Natural killer cell (primary cell): ENCODE results near the gene DOCK2. TPM values are rescaled to one million over a fixed set of nuclear protein-coding genes. Genes with fewer than 3 reads are reported as not detected.
A peak's percentile ranks its signal among the peaks of the same experiment; 100 is the strongest.
"Not testable (repeated sequence)": the region's sequence is repeated elsewhere in the genome, so short reads cannot be mapped to it uniquely, and the experiment has no call there.

Experiments
- ATAC-seq, 3 donors: fragments of 150-1000 bp in 2 of 3; fragments of 200-7000 bp in 1 of 3; cut with Tn5 transposase; 1 replicate in 1 of 3; 2 replicates in 2 of 3; pipeline ENCODE4 v1.10.0; 2021; ENCODE audit warnings: mild to moderate bottlenecking in 2 of 3, moderate library complexity in 2 of 3
- DNase-seq, 2 donors: peaks; one replicate each; pipeline versions ENCODE4 v3.0.0 to v3.0.0-alpha.2; 2013 to 2021; ENCODE audit warnings: mixed read lengths in 1 of 2
- H3K27ac ChIP-seq: one replicate; pipeline ENCODE4 v1.5.1; 2013; ENCODE audit warnings: mild to moderate bottlenecking, low read length
- H3K27me3 ChIP-seq: one replicate; pipeline ENCODE4 v1.6.1; 2013; ENCODE audit warnings: low read length; ENCODE audit not compliant: control insufficient read depth, insufficient read depth
- H3K36me3 ChIP-seq: one replicate; pipeline ENCODE4 v1.6.1; 2013; ENCODE audit warnings: low read length; ENCODE audit not compliant: control insufficient read depth, insufficient read depth
- H3K4me1 ChIP-seq: one replicate; pipeline ENCODE4 v1.6.1; 2013; ENCODE audit warnings: low read length; ENCODE audit not compliant: control insufficient read depth, insufficient read depth
- H3K4me3 ChIP-seq: one replicate; pipeline ENCODE4 v1.5.1; 2013; ENCODE audit warnings: low read length
- H3K9me3 ChIP-seq: one replicate; pipeline ENCODE4 v1.6.1; 2013; ENCODE audit warnings: low read length; ENCODE audit not compliant: control insufficient read depth, insufficient read depth
- H3K27ac Mint-ChIP-seq, 2 donors: one replicate each; pipeline ENCODE4 v1.8.0; 2022; ENCODE audit warnings: mild to moderate bottlenecking in 2 of 2, mixed read lengths in 2 of 2, moderate library complexity in 1 of 2
- H3K27me3 Mint-ChIP-seq, 2 donors: one replicate each; pipeline ENCODE4 v1.8.0; 2022; ENCODE audit warnings: low read depth in 2 of 2, mixed read lengths in 2 of 2
- H3K36me3 Mint-ChIP-seq: one replicate; pipeline ENCODE4 v1.8.0; 2022; ENCODE audit warnings: mixed read lengths
- H3K4me1 Mint-ChIP-seq, 2 donors: one replicate each; pipeline ENCODE4 v1.8.0; 2022; ENCODE audit warnings: mixed read lengths in 2 of 2
- H3K4me3 Mint-ChIP-seq: one replicate; pipeline ENCODE4 v1.8.0; 2022; ENCODE audit warnings: mild to moderate bottlenecking, moderate library complexity, mixed read lengths
- H3K9me3 Mint-ChIP-seq, 2 donors: one replicate each; pipeline ENCODE4 v1.8.0; 2022; ENCODE audit warnings: mixed read lengths in 2 of 2
- CTCF ChIP-seq: fragments of 200-600 bp; IDR thresholded peaks from one replicate; pipeline ENCODE4 v1.8.0; 2022; ENCODE audit warnings: antibody characterized with exemption
- WGBS: methylation state at CpG from one replicate; pipeline ENCODE4 v1.1.7; 2013; ENCODE audit warnings: missing lambda C conversion rate; ENCODE audit not compliant: insufficient coverage; 5-methylcytosine and 5-hydroxymethylcytosine counted together
- intact Hi-C: fragments of 100-400 bp; cut with micrococcal nuclease; formaldehyde crosslinking; loops from one replicate; pipeline ENCODE4 v1.14.2; 2022
- total RNA-seq, 4 donors: library from RNA; stranded (reverse); fragments of 120-200 nt in 1 of 4; gene quantifications; one replicate each; pipeline versions ENCODE4 v1.2.3 to v1.2.4, GENCODE V29; 2013 to 2022

Gene DOCK2
- total RNA-seq, 3 donors from 2014 or later (not counting 1 experiment from before 2014, with no cell fraction given), result 317 to 361 (median 320) TPM

GRCh38 chr5:169746147-169746694 is 109.1 kb downstream of the DOCK2 start:
- no peaks in the 10 kb centered on the region for H3K4me1 ChIP-seq
- no peak overlapping the region for H3K27ac ChIP-seq
- Mint-ChIP-seq H3K9me3 (no peaks in the 10 kb centered on the region), H3K27me3 (no peaks in the 10 kb centered on the region), H3K27ac (peak overlapping the region; percentile 1 to 13), H3K36me3 (peaks cover 24% of the 10 kb centered on the region), H3K4me1 (peaks cover 22 to 30% of the 10 kb centered on the region in 2 donors), H3K4me3 (no peak overlapping the region)
- no peaks in the 10 kb centered on the region for H3K27me3 ChIP-seq
- 77% methylated on average over 5 of the region's 5 CpGs for WGBS
- TF ChIP-seq CTCF, result no peak
- H3K9me3 ChIP-seq, result no peaks in the 10 kb centered on the region
- no peak for DNase-seq
- peak in 1 of 3 donors; percentile 48 for ATAC-seq
- no peak overlapping the region for H3K4me3 ChIP-seq
- H3K36me3 ChIP-seq, result peaks cover 87% of the 10 kb centered on the region
- intact Hi-C loops, result no loop called here

GRCh38 chr5:169748174-169748573 is 111.1 kb downstream of the DOCK2 start:
- no peak for ATAC-seq
- Mint-ChIP-seq H3K27ac (no peak overlapping the region), H3K4me3 (no peak overlapping the region), H3K27me3 (no peaks in the 10 kb centered on the region), H3K4me1 (peaks cover 22 to 25% of the 10 kb centered on the region in 2 donors), H3K9me3 (no peaks in the 10 kb centered on the region), H3K36me3 (peaks cover 31% of the 10 kb centered on the region)
- Histone ChIP-seq H3K27me3 (no peaks in the 10 kb centered on the region), H3K36me3 (peaks cover 84% of the 10 kb centered on the region), H3K27ac (no peak overlapping the region), H3K4me1 (no peaks in the 10 kb centered on the region), H3K4me3 (no peak overlapping the region), H3K9me3 (no peaks in the 10 kb centered on the region)
- 84% methylated on average over 3 of the region's 3 CpGs for WGBS
- no peak for TF ChIP-seq CTCF
- intact Hi-C loops, result no loop called here
- no peak for DNase-seq

GRCh38 chr5:169749295-169749694 is 112.2 kb downstream of the DOCK2 start:
- ATAC-seq (no peak), DNase-seq (no peak)
- intact Hi-C loops, result no loop called here
- no peaks in the 10 kb centered on the region for H3K27me3 Mint-ChIP-seq
- peaks cover 22 to 25% of the 10 kb centered on the region in 2 donors for H3K4me1 Mint-ChIP-seq
- H3K27ac Mint-ChIP-seq, result no peak overlapping the region
- Histone ChIP-seq H3K4me3 (no peak overlapping the region), H3K27ac (no peak overlapping the region), H3K27me3 (no peaks in the 10 kb centered on the region), H3K4me1 (no peaks in the 10 kb centered on the region), H3K36me3 (peaks cover 82% of the 10 kb centered on the region), H3K9me3 (no peaks in the 10 kb centered on the region)
- no peaks in the 10 kb centered on the region for H3K9me3 Mint-ChIP-seq
- H3K4me3 Mint-ChIP-seq, result no peak overlapping the region
- 100% methylated on average over 2 of the region's 3 CpGs for WGBS
- H3K36me3 Mint-ChIP-seq, result peaks cover 31% of the 10 kb centered on the region
- TF ChIP-seq CTCF, result no peak

- Histone ChIP-seq H3K27me3 (no peaks in the 10 kb centered on the region), H3K36me3 (peaks cover 72% of the 10 kb centered on the region), H3K27ac (no peak overlapping the region), H3K4me3 (no peak overlapping the region), H3K4me1 (no peaks in the 10 kb centered on the region), H3K9me3 (no peaks in the 10 kb centered on the region)
- DNase-seq (no peak), ATAC-seq (no peak)
- intact Hi-C loops, result no loop called here
- TF ChIP-seq CTCF, result no peak
- Mint-ChIP-seq H3K4me3 (no peak overlapping the region), H3K9me3 (no peaks in the 10 kb centered on the region), H3K27me3 (no peaks in the 10 kb centered on the region), H3K27ac (no peak overlapping the region), H3K4me1 (peaks cover 13 to 15% of the 10 kb centered on the region in 2 donors), H3K36me3 (peaks cover 31% of the 10 kb centered on the region)
- 54% methylated on average over 4 of the region's 4 CpGs for WGBS
Measured at GRCh38 chr5:169751490-169751889, 114.4 kb downstream of the DOCK2 start.

GRCh38 chr5:169752566-169752965 is 115.5 kb downstream of the DOCK2 start:
- H3K27me3 Mint-ChIP-seq, intact Hi-C loops, H3K27me3 ChIP-seq, H3K4me1 ChIP-seq, H3K27ac ChIP-seq, H3K4me3 ChIP-seq, H3K27ac Mint-ChIP-seq, ATAC-seq, H3K9me3 Mint-ChIP-seq, H3K9me3 ChIP-seq, DNase-seq, H3K4me3 Mint-ChIP-seq: not testable (repeated sequence)
- Mint-ChIP-seq H3K36me3 (peaks cover 31% of the 10 kb centered on the region), H3K4me1 (peaks cover 13 to 15% of the 10 kb centered on the region in 2 donors)
- H3K36me3 ChIP-seq, result peaks cover 67% of the 10 kb centered on the region
- 88% methylated on average over 6 of the region's 10 CpGs for WGBS
